Stimulated activated CD8-positive, alpha-beta memory T cell treated with anti-CD3 and anti-CD28 coated beads, Interleukin-2, amount 100 ng/mL, for 1 hour (primary cell): Measurements from ENCODE around the gene CCDC179.

Experiments
- DNase-seq, 2 donors: peaks; one replicate each; pipeline ENCODE4 v3.0.0-alpha.2; 2020; ENCODE audit warnings: low read depth in 2 of 2

Gene CCDC179

GRCh38 chr11:22860241-22860640, at the start of gene CCDC179:
TSS of gene CCDC179 (minus strand) at chr11:22860474. CDS start at chr11:22860421, 53 bp downstream.
- DNase-seq = no peak

DNA sequence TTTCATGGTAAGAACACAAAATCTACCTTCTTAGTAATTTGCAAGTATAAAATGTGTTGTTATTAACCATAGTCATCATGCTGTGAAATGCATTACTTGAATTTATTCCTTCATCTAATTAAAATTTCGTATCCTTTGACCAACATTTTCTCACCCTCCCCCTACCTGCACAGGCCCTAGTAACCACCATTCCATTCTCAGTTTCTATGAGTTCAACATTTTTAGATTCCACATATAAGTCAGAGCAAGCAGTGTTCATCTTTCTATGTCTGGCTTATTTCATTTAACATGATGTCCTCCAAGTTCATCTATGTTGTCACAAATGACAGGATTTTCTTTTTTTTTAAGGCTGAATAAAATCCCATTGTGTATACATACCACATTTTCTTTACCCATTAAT, 43.5 kb upstream of the CCDC179 start:
- no peak for DNase-seq

DNA sequence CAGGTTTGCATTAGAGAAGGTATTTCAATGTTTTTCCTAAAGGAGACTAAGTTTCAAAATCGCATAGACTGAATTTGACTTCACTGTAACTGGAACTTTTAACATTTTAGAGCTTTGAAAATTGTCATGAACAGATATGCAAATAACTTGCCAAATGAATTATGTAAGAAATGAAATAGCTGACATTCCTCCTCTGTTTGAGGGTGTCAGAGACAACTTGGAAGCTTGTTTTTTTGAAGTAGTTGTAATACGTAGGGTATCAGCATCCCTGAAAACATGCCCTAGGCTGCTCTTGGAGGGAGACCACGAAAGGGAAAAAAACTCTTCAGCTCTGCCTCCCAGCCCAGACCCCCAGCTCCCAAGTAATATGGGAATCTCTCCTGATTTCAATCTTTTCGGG, 41.3 kb upstream of the CCDC179 start:
- no peak for DNase-seq

DNA sequence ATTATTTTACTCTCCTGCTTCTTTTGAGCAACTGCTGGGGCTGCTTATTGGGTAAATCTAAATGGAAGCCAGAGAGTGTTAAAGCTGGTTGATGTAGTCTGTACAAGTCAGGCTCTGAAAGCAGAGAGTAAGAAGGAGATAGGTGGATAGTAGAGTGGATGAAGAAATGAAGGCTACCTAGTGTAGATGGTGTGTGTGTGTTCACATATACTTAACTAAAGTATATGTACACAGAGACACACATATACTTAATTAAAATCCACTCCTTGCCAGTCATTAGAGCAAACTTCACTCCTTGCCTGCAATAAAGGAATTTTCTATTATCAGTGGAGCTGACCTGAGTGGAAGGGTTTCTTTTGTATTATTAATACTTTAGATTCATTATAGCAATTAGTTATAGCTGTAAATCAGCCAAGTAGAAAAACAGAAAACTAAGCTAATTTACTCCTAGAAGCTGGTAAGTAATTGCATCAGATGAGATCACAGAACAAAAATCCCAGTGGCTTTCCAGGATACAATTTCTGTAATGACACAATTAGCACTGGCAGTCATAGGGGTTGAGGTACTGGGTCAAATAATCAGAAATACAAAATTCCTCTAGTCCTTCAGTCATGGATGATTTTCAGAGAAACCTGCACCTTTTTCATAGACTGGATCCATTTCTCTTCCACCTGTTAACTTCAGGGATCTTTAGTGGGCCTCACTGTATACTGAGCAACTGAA, 40.7 kb upstream of the CCDC179 start:
- DNase-seq = no peak

DNA sequence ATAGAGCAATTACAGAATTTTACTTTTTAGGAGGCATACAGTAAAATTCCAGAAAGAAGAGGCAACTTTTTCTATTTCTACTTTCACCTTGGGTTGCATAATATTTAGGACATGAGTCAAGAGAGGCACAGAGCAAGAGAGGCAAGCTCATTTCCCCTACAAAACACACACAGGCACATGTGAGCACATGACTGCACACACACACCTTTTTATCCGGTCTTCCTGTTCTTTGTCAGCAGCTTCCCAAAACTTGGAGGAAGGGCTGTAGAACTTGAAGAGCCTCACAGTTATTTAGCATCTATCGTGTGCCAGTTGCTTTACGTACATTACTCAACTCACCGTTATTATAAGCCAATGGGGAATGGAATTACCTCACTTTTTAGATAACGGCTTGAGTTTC, 37.8 kb upstream of the CCDC179 start:
- no peak for DNase-seq

DNA sequence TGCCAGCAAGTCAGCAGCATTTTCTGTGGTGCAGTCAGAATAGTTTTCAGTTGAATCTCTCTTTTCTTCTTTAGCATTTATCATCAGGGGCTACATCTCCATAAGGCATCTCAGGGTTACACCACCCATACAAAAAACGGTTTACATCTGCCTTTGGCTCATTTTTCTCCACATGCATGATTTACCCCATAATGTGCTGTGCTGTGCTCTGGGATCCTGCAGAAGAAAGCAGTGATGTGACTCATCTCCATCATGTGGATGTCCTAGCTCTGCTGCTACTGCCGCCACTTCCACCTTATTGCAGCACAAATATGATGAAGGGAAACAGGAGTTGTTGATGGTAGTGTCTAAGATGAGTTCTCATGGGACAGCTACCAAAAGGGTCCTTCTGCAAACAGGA, 30.0 kb upstream of the CCDC179 start:
- no peak for DNase-seq

DNA sequence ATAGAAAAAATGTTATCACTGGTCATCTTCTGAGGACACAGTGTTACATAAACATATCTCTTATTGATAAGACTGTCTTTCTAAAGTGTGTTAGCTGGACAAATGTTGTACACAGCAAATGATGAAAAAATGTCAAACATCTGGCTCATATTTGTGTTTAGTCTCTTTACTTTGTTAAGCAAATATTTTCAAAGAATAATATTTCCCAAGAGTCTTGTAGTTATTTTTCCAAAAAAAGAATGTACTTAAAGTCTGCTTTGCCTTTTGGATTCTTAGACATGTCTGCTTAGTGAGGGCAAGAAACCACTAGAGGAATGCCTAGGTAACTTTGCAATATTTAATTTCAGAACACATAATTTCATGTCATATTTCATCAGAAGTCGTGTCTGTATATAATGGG, 23.9 kb upstream of the CCDC179 start:
- DNase-seq = no peak

DNA sequence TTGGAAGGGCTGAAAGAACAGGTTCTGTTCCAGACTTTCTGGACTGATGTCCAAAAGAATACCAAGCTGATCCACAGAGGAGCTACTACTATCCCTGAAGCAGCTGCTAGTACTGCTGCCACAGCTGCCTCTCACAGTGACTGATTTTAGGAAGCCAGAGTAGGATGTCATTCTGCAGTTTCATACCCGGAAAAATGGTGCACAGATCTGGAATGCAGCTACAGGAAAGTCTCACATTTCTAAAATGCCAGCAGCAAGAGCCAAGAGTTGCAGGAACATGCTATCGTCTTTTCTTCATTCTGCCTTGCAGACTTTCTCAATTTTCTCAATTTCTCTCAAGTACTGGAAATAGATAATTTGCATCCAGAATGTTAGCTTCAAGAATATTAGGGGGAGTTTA, 19.4 kb upstream of the CCDC179 start:
- no peak for DNase-seq

DNA sequence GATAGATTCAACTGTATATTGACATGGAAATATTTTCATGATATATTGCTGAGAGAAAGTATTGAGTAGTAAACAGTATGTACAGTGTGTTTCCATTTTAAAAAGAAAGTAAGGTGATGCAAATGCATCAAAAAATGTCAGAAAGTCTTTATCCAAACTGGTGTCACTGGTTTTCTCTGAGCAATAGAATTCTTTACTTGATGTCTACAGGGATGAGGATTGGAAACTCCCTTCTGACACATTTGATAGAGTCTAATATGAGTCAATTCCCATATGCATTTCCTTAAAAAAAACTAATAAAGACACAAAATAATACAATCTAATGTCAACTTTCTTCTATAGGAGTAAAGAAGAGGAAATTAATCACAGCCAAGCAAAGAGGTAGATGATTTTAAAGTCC, 18.3 kb upstream of the CCDC179 start:
- no peak for DNase-seq

DNA sequence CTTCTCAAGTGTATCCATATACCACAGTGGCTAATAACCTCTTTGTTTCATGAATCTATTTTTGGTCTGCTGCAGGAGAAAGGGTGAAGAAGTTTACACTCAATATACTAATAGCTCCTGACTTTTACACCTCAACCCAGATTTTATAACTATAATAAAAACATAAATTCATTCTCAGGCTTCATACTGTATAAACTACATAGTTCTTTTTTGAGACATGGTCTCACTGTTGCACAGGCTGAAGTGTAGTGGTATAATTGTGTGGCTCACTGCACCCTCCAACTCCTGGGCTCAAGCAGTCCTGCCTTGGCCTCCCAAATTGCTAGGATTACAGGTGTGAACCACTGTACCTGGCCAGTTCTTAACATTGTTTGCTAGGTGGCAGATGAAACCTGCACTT, 17.8 kb upstream of the CCDC179 start:
- DNase-seq = no peak

GRCh38 chr11:22875869-22876473, 15.7 kb upstream of the CCDC179 start:
- peak in 1 of 2 donors; percentile 8 for DNase-seq

DNA sequence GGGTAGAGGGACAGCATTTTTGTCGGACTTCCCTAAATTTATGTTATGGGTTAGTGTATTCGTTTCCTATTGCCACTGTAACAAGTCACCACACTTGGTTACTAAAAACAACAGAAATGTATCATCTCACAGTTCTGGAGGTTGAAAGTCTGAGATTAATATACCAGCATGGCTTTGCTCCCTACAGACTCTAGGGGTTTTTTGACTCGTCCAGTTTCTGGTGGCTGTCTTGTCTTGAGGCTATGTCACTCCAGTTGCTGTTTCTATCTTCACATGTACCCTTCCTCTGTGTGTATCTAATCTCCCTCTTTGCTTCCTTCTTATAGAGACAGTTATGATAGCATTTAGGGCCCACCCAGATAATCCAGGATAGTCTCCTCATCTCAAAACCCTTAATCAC, 9.1 kb upstream of the CCDC179 start:
- DNase-seq = no peak

DNA sequence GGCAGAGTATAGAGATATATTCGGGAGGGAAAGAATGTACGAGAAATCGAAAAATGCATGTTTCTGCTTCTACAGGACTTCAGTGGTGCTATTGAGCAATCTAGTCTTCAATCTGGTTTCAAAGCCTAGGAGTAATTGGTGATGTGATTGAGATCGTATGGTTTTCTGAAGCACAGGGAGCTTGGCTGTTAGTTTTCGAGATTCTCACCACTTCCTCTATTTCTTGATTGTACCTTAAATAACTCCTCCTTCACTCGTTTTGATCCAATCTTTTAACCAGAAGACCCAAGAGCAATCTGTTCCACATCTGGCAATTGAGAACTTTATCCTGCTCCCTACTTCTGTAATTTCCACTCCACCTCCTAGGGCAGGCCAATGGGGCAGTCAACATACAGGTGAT, 518 bp downstream of the CCDC179 start:
- DNase-seq = no peak

DNA sequence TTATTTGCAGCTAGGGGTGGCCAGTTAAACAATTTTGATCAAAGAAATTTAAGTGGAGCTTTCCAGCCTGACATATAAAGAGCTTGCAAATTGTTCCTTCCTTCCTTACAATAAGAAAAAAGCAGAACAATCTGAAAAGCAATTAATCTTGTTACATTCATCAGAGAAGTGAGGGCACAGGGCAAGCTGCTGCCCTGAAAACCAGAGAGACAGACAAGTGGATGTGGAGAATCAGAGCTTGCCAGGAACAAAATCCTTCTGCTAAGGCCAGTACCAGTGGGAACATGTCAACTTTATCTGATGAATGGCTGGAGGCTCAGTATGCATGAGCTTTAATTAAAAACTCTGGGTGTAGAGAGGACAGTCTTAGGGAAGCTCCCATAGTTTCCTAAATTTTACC, 8.8 kb downstream of the CCDC179 start:
- DNase-seq = no peak

DNA sequence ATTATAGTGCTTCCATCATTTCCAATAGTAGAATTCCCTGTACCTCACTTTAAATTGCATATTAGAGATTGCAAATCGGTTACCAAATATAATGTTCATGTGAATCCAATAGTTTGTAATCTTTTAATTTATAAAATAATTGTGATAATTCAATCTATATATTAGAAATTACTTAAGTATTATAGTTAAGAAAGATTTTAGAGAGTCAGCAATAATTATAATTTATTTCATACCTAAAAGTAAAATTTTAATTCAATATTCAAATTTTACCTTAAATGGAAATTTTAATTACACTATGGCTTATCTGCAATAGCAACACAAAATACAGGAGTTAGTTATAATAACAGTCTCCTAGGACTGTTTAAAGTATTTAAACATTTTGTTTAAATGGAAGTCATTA, 13.5 kb downstream of the CCDC179 start:
- DNase-seq = no peak

GRCh38 chr11:22832315-22833015, 27.8 kb downstream of the CCDC179 start:
- no peak for DNase-seq

GRCh38 chr11:22830082-22830414, 30.2 kb downstream of the CCDC179 start:
- no peak for DNase-seq

GRCh38 chr11:22829231-22830081, 30.8 kb downstream of the CCDC179 start, which contains the start of gene SVIP:
TSS of gene SVIP (minus strand) at chr11:22829801. CDS start at chr11:22829748, 53 bp downstream.
- DNase-seq = peak; percentile 83 to 90

- no peak for DNase-seq
Measured at GRCh38 chr11:22828373-22828772, 31.9 kb downstream of the CCDC179 start.

- no peak for DNase-seq
Measured at GRCh38 chr11:22822203-22822602, 38.1 kb downstream of the CCDC179 start.

DNA sequence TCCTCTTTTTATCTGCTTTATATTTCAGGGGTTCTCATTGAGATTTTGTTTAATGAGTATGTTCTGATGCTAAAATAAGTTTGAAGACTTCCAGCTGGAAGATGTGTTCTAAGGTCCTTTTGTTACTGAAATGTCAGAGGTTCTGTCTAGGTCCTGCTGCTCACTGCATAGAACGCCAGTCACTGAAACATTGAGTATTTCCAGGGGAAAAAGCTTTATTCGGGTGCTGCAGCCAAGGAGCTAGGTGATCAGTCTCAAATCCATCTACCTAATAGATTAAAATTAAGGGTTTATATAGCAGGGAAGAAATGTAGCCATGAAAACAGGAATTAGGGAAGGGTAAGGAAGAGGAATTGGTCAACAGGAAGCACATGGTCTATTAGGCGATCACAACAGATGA, 50.4 kb downstream of the CCDC179 start:
- no peak for DNase-seq

GRCh38 chr11:22808571-22809197, 51.6 kb downstream of the CCDC179 start:
- DNase-seq = no peak
